Endodermal cell (in vitro differentiated cells): ENCODE measurements around the gene PLEKHM3. TPM values are rescaled to one million over a fixed set of nuclear protein-coding genes. Genes with fewer than 3 reads are reported as not detected.

Source experiments
- DNase-seq: peaks from one replicate; pipeline ENCODE4 v3.0.0-alpha.2; 2017
- H3K27ac ChIP-seq: 2 replicates; pipeline ENCODE4 v1.5.1; 2013; ENCODE audit warnings: mild to moderate bottlenecking, low read depth, low read length, moderate library complexity
- H3K27me3 ChIP-seq: 2 replicates; pipeline ENCODE4 v1.6.1; 2013; ENCODE audit warnings: mild to moderate bottlenecking, low read length, moderate library complexity; ENCODE audit not compliant: insufficient read depth, control insufficient read depth, poor library complexity, severe bottlenecking
- H3K36me3 ChIP-seq: 2 replicates; pipeline ENCODE4 v1.7.0; 2013; ENCODE audit warnings: mild to moderate bottlenecking, low read length, moderate library complexity; ENCODE audit not compliant: control insufficient read depth, insufficient read depth
- H3K4me1 ChIP-seq: one replicate; pipeline ENCODE4 v1.7.0; 2013; ENCODE audit warnings: low read length; ENCODE audit not compliant: control insufficient read depth, insufficient read depth
- H3K4me3 ChIP-seq: 2 replicates; pipeline ENCODE4 v1.5.1; 2013; ENCODE audit warnings: mild to moderate bottlenecking, low read length, moderate library complexity
- H3K9ac ChIP-seq: 2 replicates; pipeline ENCODE4 v1.6.1; 2013; ENCODE audit warnings: mild to moderate bottlenecking, low read length, moderate library complexity; ENCODE audit not compliant: poor library complexity, severe bottlenecking; ENCODE audit errors: extremely low read depth
- H3K9me3 ChIP-seq: 2 replicates; pipeline ENCODE4 v1.6.1; 2013; ENCODE audit warnings: mild to moderate bottlenecking, low read length, moderate library complexity; ENCODE audit not compliant: control insufficient read depth
- H3K27ac Mint-ChIP-seq: 2 replicates; pipeline ENCODE4 v1.8.0; 2020; ENCODE audit warnings: mixed read lengths
- H3K27me3 Mint-ChIP-seq: 2 replicates; pipeline ENCODE4 v1.8.0; 2021; ENCODE audit warnings: mild to moderate bottlenecking, mixed read lengths; ENCODE audit not compliant: insufficient read depth
- H3K36me3 Mint-ChIP-seq: 2 replicates; pipeline ENCODE4 v1.8.0; 2020; ENCODE audit warnings: low read depth, mixed read lengths
- H3K4me1 Mint-ChIP-seq: 2 replicates; pipeline ENCODE4 v1.8.0; 2020; ENCODE audit warnings: mixed read lengths
- H3K4me3 Mint-ChIP-seq: 2 replicates; pipeline ENCODE4 v1.8.0; 2020; ENCODE audit warnings: mild to moderate bottlenecking, moderate library complexity, mixed read lengths
- H3K9me3 Mint-ChIP-seq: 2 replicates; pipeline ENCODE4 v1.8.0; 2020; ENCODE audit warnings: mild to moderate bottlenecking, mixed read lengths
- WGBS, 2 experiments: methylation state at CpG; one replicate each; pipeline versions ENCODE4 v1.1.5 to v1.1.7; 2013; ENCODE audit warnings: missing lambda C conversion rate in 2 of 2, mixed read lengths in 1 of 2; ENCODE audit not compliant: insufficient coverage in 1 of 2, insufficient read length in 1 of 2; 5-methylcytosine and 5-hydroxymethylcytosine counted together
- total RNA-seq, 2 donors: library from RNA; stranded (reverse); fragmentation: NEBNext Ultra II Directional in 1 of 2; extraction: Animal tissue kit (Norgen Biotek cat#: 25700) in 1 of 2; gene quantifications; 2 replicates in 1 of 2; 3 replicates in 1 of 2; pipeline ENCODE4 v1.2.1, GENCODE V29; 2021
- TF ChIP-seq, protein P1 (sequence below): fragments of 200-600 bp; sonication (generic); conservative IDR thresholded peaks from 2 replicates; pipeline ENCODE4 v1.5.0; 2021; ENCODE audit warnings: antibody characterized with exemption, mild to moderate bottlenecking

The PLEKHM3 gene
- total RNA-seq, 2 donors from 2014 or later: 13.3 to 17.9 TPM

DNA sequence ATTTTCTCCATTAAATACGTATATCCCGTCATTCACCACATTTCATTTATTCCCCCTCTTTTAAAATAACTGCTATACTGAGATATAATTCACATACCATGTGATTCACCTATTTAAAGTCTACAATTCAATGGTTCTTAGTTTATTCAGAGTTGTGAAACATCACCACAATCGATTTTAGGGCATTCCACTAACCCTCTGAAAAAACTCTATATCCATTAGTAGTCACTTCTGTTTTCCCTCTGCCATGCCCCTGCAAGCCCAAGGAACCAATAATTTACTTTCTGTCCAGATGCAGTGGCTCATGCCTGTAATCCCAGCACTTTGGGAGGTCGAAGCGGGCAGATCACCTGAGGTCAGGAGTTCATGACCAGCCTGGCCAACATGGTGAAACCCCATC, 160.1 kb downstream of the PLEKHM3 start:
- no peaks in the 10 kb centered on the region for H3K9me3 ChIP-seq
- no peak for DNase-seq
- H3K36me3 Mint-ChIP-seq: peaks cover 5% of the 10 kb centered on the region
- peaks cover 21% of the 10 kb centered on the region for H3K4me1 Mint-ChIP-seq
- H3K27me3 ChIP-seq: no peaks in the 10 kb centered on the region
- TF ChIP-seq, protein P1, sequence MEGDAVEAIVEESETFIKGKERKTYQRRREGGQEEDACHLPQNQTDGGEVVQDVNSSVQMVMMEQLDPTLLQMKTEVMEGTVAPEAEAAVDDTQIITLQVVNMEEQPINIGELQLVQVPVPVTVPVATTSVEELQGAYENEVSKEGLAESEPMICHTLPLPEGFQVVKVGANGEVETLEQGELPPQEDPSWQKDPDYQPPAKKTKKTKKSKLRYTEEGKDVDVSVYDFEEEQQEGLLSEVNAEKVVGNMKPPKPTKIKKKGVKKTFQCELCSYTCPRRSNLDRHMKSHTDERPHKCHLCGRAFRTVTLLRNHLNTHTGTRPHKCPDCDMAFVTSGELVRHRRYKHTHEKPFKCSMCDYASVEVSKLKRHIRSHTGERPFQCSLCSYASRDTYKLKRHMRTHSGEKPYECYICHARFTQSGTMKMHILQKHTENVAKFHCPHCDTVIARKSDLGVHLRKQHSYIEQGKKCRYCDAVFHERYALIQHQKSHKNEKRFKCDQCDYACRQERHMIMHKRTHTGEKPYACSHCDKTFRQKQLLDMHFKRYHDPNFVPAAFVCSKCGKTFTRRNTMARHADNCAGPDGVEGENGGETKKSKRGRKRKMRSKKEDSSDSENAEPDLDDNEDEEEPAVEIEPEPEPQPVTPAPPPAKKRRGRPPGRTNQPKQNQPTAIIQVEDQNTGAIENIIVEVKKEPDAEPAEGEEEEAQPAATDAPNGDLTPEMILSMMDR: no peak
- H3K4me3 Mint-ChIP-seq: no peak overlapping the region
- H3K27me3 Mint-ChIP-seq: no peaks in the 10 kb centered on the region
- no peak overlapping the region for H3K27ac Mint-ChIP-seq
- 79 to 93% methylated on average over 4 to 5 of the region's 5 CpGs for WGBS, 2 experiments
- peaks cover under 1% of the 10 kb centered on the region for H3K4me1 ChIP-seq
- no peak overlapping the region for H3K9ac ChIP-seq
- H3K27ac ChIP-seq: no peak overlapping the region
- no peak overlapping the region for H3K4me3 ChIP-seq
- H3K36me3 ChIP-seq: peaks cover 5% of the 10 kb centered on the region
- no peaks in the 10 kb centered on the region for H3K9me3 Mint-ChIP-seq

GRCh38 chr2:207863345-207863744, 162.0 kb downstream of the PLEKHM3 start:
- Mint-ChIP-seq H3K4me3 (no peak overlapping the region), H3K27me3 (no peaks in the 10 kb centered on the region), H3K36me3 (peaks cover 13% of the 10 kb centered on the region), H3K9me3 (no peaks in the 10 kb centered on the region), H3K27ac (no peak overlapping the region), H3K4me1 (peaks cover 14% of the 10 kb centered on the region)
- WGBS, 2 experiments: 96% methylated on average over 7 to 10 of the region's 10 CpGs
- DNase-seq: no peak
- peaks cover 5% of the 10 kb centered on the region for H3K36me3 ChIP-seq
- no peaks in the 10 kb centered on the region for H3K9me3 ChIP-seq
- no peak overlapping the region for H3K9ac ChIP-seq
- no peaks in the 10 kb centered on the region for H3K27me3 ChIP-seq
- peaks cover 2% of the 10 kb centered on the region for H3K4me1 ChIP-seq
- H3K27ac ChIP-seq: no peak overlapping the region
- H3K4me3 ChIP-seq: no peak overlapping the region
- TF ChIP-seq, protein P1: no peak

- Histone ChIP-seq H3K27ac (no peak overlapping the region), H3K9me3 (no peaks in the 10 kb centered on the region), H3K9ac (no peak overlapping the region), H3K4me3 (no peak overlapping the region), H3K4me1 (peaks cover 2% of the 10 kb centered on the region), H3K36me3 (peaks cover 10% of the 10 kb centered on the region), H3K27me3 (no peaks in the 10 kb centered on the region)
- no peak for DNase-seq
- no peak overlapping the region for H3K27ac Mint-ChIP-seq
- no peaks in the 10 kb centered on the region for H3K9me3 Mint-ChIP-seq
- H3K27me3 Mint-ChIP-seq: no peaks in the 10 kb centered on the region
- TF ChIP-seq, protein P1: peak; percentile 47
- peaks cover 13% of the 10 kb centered on the region for H3K36me3 Mint-ChIP-seq
- no peak overlapping the region for H3K4me3 Mint-ChIP-seq
- WGBS, 2 experiments: 83 to 89% methylated on average over 3 to 4 of the region's 4 CpGs
- peaks cover 17% of the 10 kb centered on the region for H3K4me1 Mint-ChIP-seq
Measured at GRCh38 chr2:207861789-207862188, 163.5 kb downstream of the PLEKHM3 start.
